BJ (cell line): ENCODE results near the gene EFCAB9. TPM values are rescaled to one million over a fixed set of nuclear protein-coding genes. Genes with fewer than 3 reads are reported as not detected.

Experiments
- CTCF ChIA-PET: fragments of 350-600 bp; formaldehyde crosslinking; extraction: SDS; loops from one replicate; lab custom pipeline; 2021; ENCODE audit warnings: antibody characterized with exemption, inconsistent platforms; lab: Yijun Ruan, JAX
- POLR2A ChIA-PET: fragments of 300-600 bp; sonication (Branson Sonifier 250); formaldehyde crosslinking; extraction: SDS; loops from one replicate; lab custom pipeline; 2021; ENCODE audit warnings: antibody characterized with exemption; lab: Charles Lee
- DNase-seq: peaks from one replicate; pipeline ENCODE4 v3.0.0-alpha.2; 2011; ENCODE audit warnings: low read depth
- H3K27me3 ChIP-seq: 2 replicates; pipeline ENCODE4 v1.6.0; 2011; ENCODE audit warnings: low read length; ENCODE audit not compliant: control insufficient read depth, insufficient read depth
- H3K36me3 ChIP-seq: 2 replicates; pipeline ENCODE4 v1.5.1; 2011; ENCODE audit warnings: low read length; ENCODE audit not compliant: control insufficient read depth, insufficient read depth
- H3K4me3 ChIP-seq: 2 replicates; pipeline ENCODE4 v1.5.1; 2011; ENCODE audit warnings: low read depth, mild to moderate bottlenecking, control low read depth, low read length
- polyA plus RNA-seq: library from polyadenylated mRNA; depleted of rRNA; stranded (reverse); fragments of >200 nt; gene quantifications from 2 replicates; pipeline ENCODE4 v1.2.3, GENCODE V29; 2011
- TF ChIP-seq, protein P1 (sequence below): IDR thresholded peaks from 2 replicates; pipeline ENCODE4 v1.5.1; 2011; ENCODE audit warnings: low read depth, mild to moderate bottlenecking, control low read depth, inconsistent platforms, low read length, moderate library complexity; ENCODE audit not compliant: insufficient read depth

EFCAB9 gene
- polyA plus RNA-seq, 1 experiment: not detected

- Histone ChIP-seq H3K36me3 (no peaks in the 10 kb centered on the region), H3K27me3 (no peaks in the 10 kb centered on the region), H3K4me3 (no peak overlapping the region)
- TF ChIP-seq, protein P1, sequence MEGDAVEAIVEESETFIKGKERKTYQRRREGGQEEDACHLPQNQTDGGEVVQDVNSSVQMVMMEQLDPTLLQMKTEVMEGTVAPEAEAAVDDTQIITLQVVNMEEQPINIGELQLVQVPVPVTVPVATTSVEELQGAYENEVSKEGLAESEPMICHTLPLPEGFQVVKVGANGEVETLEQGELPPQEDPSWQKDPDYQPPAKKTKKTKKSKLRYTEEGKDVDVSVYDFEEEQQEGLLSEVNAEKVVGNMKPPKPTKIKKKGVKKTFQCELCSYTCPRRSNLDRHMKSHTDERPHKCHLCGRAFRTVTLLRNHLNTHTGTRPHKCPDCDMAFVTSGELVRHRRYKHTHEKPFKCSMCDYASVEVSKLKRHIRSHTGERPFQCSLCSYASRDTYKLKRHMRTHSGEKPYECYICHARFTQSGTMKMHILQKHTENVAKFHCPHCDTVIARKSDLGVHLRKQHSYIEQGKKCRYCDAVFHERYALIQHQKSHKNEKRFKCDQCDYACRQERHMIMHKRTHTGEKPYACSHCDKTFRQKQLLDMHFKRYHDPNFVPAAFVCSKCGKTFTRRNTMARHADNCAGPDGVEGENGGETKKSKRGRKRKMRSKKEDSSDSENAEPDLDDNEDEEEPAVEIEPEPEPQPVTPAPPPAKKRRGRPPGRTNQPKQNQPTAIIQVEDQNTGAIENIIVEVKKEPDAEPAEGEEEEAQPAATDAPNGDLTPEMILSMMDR: no peak
- CTCF ChIA-PET: no interaction called here
- POLR2A ChIA-PET: no interaction called here
- DNase-seq: no peak
Observed at GRCh38 chr5:172229904-172230303, 35.9 kb downstream of the EFCAB9 start.

- CTCF ChIA-PET: interaction anchor here (0.8 kb wide), 1 partner anchor 325 kb away, joined by 3 read pairs; no protein-coding TSS in a partner anchor
- Histone ChIP-seq H3K4me3 (no peak overlapping the region), H3K36me3 (no peaks in the 10 kb centered on the region), H3K27me3 (no peaks in the 10 kb centered on the region)
- POLR2A ChIA-PET: no interaction called here
- DNase-seq: no peak
- TF ChIP-seq, protein P1: no peak
Observed at GRCh38 chr5:172234031-172234430, 40.1 kb downstream of the EFCAB9 start.

- CTCF ChIA-PET: interaction anchor here (0.6 to 1.4 kb wide), 4 partner anchors 51 to 918 kb away, joined by 3 to 4 read pairs (median 4); no protein-coding TSS in a partner anchor
Observed at GRCh38 chr5:172235132-172235780, 41.3 kb downstream of the EFCAB9 start.

GRCh38 chr5:172235827-172236736 is 42.1 kb downstream of the EFCAB9 start:
- no peak overlapping the region for H3K4me3 ChIP-seq
- POLR2A ChIA-PET: no interaction called here
- TF ChIP-seq, protein P1: no peak
- no peaks in the 10 kb centered on the region for H3K27me3 ChIP-seq
- H3K36me3 ChIP-seq: no peaks in the 10 kb centered on the region
- CTCF ChIA-PET: interaction anchor here (0.6 to 1.4 kb wide), 4 partner anchors 12 to 917 kb away, joined by 3 to 4 read pairs (median 3); no protein-coding TSS in a partner anchor
- DNase-seq: no peak

More at GRCh38 chr5:172235132-172235780, 41.3 kb downstream of the EFCAB9 start:
- peak; percentile 7 for DNase-seq
- no peaks in the 10 kb centered on the region for H3K27me3 ChIP-seq
- TF ChIP-seq, protein P1: no peak
- no peak overlapping the region for H3K4me3 ChIP-seq
- H3K36me3 ChIP-seq: no peaks in the 10 kb centered on the region
- POLR2A ChIA-PET: no interaction called here

GRCh38 chr5:172238334-172238733 is 44.4 kb downstream of the EFCAB9 start:
- DNase-seq: no peak
- ChIA-PET CTCF (interaction anchor here (1.1 kb wide), 1 partner anchor 12 kb away, joined by 3 read pairs; no protein-coding TSS in a partner anchor), POLR2A (no interaction called here)
- no peaks in the 10 kb centered on the region for H3K27me3 ChIP-seq
- H3K36me3 ChIP-seq: no peaks in the 10 kb centered on the region
- no peak overlapping the region for H3K4me3 ChIP-seq
- TF ChIP-seq, protein P1: no peak
